ENCODE data around the gene PIK3CA. TPM values are rescaled to one million over a fixed set of nuclear protein-coding genes. Genes with fewer than 3 reads are reported as not detected.

PIK3CA gene
- total RNA-seq, 1 donor from 2014 or later: 17.6 TPM

- Mint-ChIP-seq H3K36me3 (peaks cover 7% of the 10 kb centered on the region), H3K9me3 (peaks cover 4% of the 10 kb centered on the region), H3K4me3 (no peak overlapping the region), H3K4me1 (ENCODE audit: unreplicated experiment) (no peaks in the 10 kb centered on the region), H3K27ac (no peak overlapping the region), H3K27me3 (no peaks in the 10 kb centered on the region)
- no peak for DNase-seq (ENCODE audit: extremely low spot score, unreplicated experiment)
- TF ChIP-seq CTCF (conservative IDR thresholded peaks at IDR 0.05): no peak
Observed at GRCh38 chr3:179172546-179172945, 24.4 kb downstream of the PIK3CA start.

- H3K4me1 Mint-ChIP-seq (ENCODE audit: unreplicated experiment): peaks cover 5% of the 10 kb centered on the region
- peaks cover 4% of the 10 kb centered on the region for H3K9me3 Mint-ChIP-seq
- no peak for DNase-seq (ENCODE audit: extremely low spot score, unreplicated experiment)
- H3K27me3 Mint-ChIP-seq: no peaks in the 10 kb centered on the region
- H3K27ac Mint-ChIP-seq: no peak overlapping the region
- no peak for TF ChIP-seq CTCF (conservative IDR thresholded peaks at IDR 0.05)
- no peak overlapping the region for H3K4me3 Mint-ChIP-seq
- H3K36me3 Mint-ChIP-seq: peaks cover 7% of the 10 kb centered on the region
Observed at GRCh38 chr3:179174316-179174715, 26.2 kb downstream of the PIK3CA start.

GRCh38 chr3:179174898-179175297 lies 26.7 kb downstream of the PIK3CA start:
- no peak for TF ChIP-seq CTCF (conservative IDR thresholded peaks at IDR 0.05)
- DNase-seq (ENCODE audit: extremely low spot score, unreplicated experiment): no peak
- Mint-ChIP-seq H3K27ac (no peak overlapping the region), H3K27me3 (no peaks in the 10 kb centered on the region), H3K36me3 (peaks cover 5% of the 10 kb centered on the region), H3K4me1 (ENCODE audit: unreplicated experiment) (peaks cover 5% of the 10 kb centered on the region), H3K9me3 (peaks cover 2% of the 10 kb centered on the region), H3K4me3 (no peak overlapping the region)

- no peak for TF ChIP-seq CTCF (conservative IDR thresholded peaks at IDR 0.05)
- peaks cover 3% of the 10 kb centered on the region for H3K36me3 Mint-ChIP-seq
- no peaks in the 10 kb centered on the region for H3K27me3 Mint-ChIP-seq
- peaks cover 5% of the 10 kb centered on the region for H3K4me1 Mint-ChIP-seq (ENCODE audit: unreplicated experiment)
- DNase-seq (ENCODE audit: extremely low spot score, unreplicated experiment): no peak
- H3K27ac Mint-ChIP-seq: no peak overlapping the region
- H3K9me3 Mint-ChIP-seq: no peaks in the 10 kb centered on the region
- H3K4me3 Mint-ChIP-seq: no peak overlapping the region
Observed at GRCh38 chr3:179175358-179175757, 27.2 kb downstream of the PIK3CA start.

GRCh38 chr3:179177611-179178010 lies 29.5 kb downstream of the PIK3CA start:
- DNase-seq (ENCODE audit: extremely low spot score, unreplicated experiment): no peak
- no peak overlapping the region for H3K27ac Mint-ChIP-seq
- TF ChIP-seq CTCF (conservative IDR thresholded peaks at IDR 0.05): no peak

GRCh38 chr3:179179256-179179655 lies 31.1 kb downstream of the PIK3CA start:
- TF ChIP-seq CTCF (conservative IDR thresholded peaks at IDR 0.05): no peak
- Mint-ChIP-seq H3K36me3 (no peaks in the 10 kb centered on the region), H3K27me3 (no peaks in the 10 kb centered on the region), H3K4me3 (no peak overlapping the region), H3K4me1 (ENCODE audit: unreplicated experiment) (peaks cover 14% of the 10 kb centered on the region), H3K9me3 (no peaks in the 10 kb centered on the region), H3K27ac (no peak overlapping the region)
- DNase-seq (ENCODE audit: extremely low spot score, unreplicated experiment): no peak

More at GRCh38 chr3:179177611-179178010, 29.5 kb downstream of the PIK3CA start:
- Mint-ChIP-seq H3K4me3 (no peak overlapping the region), H3K27me3 (no peaks in the 10 kb centered on the region), H3K9me3 (no peaks in the 10 kb centered on the region), H3K4me1 (ENCODE audit: unreplicated experiment) (peaks cover 10% of the 10 kb centered on the region), H3K36me3 (no peaks in the 10 kb centered on the region)

All from type B pancreatic cell (in vitro differentiated cells).